NCI-H146 (cell line): ENCODE results near the gene CCDC13.

Experiments
- DNase-seq: peaks from one replicate; lab custom pipeline; 2025; lab: John Stamatoyannopoulos, UW

CCDC13 gene

DNA sequence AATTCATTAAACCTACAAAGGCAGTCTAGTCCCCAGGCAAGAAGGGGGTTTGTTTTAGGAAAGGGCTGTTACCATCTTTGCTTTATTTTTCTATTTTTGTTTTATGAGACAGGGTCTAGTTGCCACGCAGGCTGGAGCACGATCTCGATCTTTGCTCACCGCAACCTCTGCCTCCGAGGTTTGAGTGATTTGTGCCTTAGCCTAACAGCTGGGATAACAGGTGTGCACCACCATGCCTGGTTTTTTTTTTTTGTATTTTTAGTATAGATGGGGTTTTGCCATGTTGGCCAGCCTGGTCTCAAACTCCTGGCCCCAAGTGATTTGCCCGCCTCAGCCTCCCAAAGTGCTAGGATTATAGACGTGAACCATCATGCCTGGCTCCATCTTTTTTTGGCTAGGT, 26.3 kb upstream of the CCDC13 start:
- no peak for DNase-seq

DNA sequence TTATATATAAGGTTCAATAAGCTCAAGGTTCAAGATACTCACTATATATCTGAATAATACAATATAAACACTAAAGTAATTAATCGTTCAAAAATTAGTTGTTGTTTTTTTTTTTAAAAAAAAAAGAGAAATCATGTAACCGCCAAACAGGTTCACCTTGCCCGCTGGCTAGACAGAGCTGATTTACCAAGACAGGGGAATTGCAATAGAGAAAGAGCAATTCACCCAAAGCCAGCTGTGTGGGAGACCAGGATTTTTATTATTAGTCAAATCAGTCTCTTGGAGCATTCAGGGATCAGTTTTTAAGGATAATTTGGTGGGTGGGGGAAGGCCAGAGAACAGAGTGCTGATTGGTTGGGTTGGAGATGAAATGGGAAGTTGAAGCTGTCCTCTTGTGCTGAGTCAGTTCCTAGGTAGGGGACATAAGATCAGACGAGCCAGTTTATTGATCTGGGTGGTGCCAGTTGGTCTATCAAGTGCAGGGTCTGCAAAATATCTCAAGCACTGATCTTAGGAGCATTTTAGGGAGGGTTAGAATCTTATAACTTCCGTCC, 23.4 kb upstream of the CCDC13 start:
- no peak for DNase-seq

DNA sequence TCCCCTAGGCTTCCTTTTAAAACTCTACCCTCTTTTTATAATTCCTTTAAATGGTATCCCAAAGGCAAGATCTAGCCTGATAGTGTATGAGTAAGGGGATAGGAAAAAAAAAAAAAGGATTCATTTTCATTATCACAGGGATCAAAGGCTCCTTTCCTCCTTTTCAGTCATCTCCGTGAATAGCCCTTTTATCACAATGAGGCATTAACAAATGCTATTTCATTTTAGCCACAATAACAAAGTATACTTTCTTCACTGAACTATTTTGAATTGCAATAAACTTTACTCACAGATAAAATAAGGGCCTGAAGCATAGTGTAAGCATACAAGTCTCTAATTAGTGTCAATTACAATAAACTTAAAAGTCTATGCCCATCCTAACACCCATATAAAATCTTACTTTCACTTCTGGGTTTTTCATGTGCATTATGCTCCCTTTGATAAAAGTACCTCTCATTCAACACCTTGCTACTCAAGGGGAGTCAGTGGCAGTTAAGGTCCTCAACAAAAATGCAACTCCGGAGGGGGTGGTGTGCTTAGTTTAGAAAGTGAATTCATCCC, 22.6 kb upstream of the CCDC13 start:
- DNase-seq, result no peak

DNA sequence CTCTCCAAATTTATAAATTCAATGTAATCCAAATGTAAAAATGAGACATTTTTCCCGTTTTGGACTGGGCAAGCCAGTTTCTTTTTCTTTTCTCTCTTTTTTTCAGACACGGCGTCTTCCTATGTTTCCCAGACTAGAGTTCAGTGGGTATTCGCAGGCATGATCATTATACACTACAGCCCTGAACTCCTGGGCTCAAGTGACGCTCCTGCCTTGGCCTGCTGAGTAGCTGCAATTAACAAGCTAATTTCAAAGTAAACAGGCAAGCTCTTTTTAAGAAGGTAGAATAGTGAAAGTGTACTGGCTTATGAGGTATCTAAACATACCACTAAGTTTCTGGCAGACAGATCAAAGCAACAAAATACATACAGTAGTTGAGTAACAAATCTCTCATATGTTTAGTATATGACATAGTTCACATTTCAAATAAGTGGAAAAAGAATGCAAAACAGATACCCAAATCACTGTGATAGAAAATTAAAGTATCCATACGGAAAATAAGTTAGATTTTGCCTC, 17.7 kb upstream of the CCDC13 start:
- no peak for DNase-seq

DNA sequence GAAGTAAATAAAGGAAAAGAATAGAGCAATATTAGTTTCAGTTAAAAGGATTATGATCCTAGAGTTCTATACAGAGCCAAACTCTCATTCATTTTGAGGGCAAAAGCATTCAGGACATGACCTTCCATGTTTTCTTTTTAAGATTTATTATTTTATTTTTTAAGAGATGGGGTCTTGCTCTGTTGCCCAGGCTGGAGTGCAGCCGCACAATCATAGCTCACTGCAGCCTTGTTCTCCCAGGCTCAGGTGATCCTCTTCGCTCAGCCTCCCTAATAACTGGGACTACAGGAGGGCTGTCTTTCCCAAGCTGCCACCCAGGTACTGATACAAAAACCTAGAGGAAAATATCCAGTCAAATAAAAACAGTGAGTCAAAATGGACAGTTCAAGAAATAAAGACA, 13.6 kb upstream of the CCDC13 start:
- DNase-seq, result no peak

DNA sequence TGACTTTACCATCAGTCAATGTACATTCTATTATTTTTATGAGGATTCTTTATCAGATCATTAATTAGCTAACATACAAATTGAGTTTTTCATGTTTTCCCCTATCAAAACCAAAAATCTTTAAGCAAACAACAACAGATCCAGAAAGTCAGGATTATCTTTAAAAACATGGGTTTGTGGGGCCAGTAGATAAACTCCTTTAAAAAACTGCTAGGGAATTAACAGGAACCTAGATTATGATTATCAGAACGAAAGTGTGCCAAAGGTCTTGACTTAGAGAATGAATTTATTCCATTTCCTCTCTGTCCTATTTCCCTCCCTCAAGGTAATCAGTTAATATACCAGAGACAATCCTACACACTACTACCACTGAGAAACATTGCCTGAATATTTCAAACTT, 13.2 kb upstream of the CCDC13 start:
- DNase-seq, result no peak

DNA sequence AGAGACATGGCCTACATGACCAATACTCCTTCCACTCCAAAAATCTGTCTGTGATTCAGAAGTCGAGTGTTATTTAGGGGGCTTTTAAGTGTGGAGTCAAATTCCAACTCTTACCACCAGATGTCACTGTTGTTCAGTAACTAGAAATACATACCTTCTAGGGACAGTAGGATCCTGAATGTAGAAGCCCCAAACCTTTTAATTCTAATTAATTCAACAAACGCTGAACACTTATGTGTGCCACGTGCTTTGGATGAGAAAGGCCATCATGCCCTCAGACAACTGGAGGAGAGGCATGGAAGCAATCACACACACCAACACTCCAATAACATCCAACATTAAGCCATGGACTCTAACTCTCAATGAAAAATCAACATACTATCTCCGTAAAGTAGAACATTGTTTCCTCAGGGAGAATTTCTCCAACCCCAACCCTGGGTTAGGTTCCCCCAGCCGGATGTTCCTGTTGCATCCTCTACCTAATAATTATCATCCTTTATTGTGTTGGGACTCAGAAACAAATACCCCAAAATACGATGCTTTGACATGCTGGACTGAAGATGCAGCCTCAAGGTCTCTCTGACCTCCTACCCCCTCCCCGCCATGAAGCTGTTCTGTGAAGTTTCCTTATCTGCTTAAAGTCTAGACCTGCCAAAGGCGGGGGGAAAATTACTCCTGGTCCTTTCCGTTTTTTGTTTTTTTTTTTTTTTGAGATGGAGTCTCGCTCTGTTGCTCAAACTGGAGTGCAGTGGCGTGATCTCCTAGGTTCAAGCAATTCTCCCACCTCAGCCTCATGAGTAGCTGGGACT, 8.0 kb upstream of the CCDC13 start:
- DNase-seq, result peak; percentile 42

DNA sequence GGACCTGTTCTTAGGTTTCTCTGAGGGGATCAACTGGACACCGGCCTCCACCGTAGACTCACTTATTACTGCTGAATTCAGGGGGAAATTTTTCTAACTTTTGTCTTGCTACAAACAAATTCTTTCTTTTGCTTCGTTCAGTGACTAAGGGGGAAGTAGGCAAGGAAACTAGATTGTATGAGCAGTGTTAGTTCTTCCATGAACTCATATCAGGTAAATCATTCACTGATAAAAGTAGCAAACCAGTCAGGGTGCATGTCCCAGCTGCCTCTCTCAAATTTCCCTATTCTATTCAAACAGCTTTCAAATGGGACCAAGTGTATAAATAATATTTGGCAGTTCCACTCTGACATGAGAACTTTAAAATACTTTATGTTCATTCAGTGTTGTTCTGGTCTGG, 7.3 kb upstream of the CCDC13 start:
- no peak for DNase-seq

DNA sequence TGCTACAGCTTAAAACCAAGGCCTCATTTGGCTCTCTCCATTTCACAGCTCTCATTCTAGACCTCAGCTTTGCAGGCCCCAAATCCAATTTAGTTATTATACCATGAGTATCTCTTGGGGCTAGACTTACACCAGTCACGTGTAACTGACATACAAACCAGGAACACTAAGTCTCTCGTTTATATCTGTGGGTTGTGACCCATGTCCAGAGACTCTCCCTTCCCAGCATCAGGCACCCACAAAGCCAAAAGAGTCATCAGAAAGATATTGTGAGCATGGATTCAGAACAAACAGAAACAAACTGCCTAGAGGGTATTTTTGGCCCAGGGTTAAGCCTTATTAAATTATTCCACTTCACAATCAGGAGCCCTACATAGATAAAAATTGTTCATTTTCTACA, 5.6 kb upstream of the CCDC13 start:
- no peak for DNase-seq

DNA sequence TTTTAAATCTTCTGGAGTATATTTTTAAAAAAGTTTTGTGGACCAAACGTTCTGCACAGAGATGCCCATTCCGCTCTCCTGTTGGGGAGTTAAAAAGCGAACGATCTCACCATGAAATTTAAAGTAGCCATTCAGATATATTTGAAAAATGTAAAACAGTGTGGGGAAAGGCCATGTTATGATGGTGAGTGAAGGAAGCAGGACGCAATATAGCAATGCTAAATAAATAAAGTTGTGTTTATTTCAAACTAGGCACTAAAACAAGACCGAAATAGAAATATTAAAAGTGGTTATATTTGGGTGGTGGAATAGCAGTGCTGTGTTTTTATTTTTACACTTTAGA, 327 bp upstream of the CCDC13 start:
- no peak for DNase-seq

DNA sequence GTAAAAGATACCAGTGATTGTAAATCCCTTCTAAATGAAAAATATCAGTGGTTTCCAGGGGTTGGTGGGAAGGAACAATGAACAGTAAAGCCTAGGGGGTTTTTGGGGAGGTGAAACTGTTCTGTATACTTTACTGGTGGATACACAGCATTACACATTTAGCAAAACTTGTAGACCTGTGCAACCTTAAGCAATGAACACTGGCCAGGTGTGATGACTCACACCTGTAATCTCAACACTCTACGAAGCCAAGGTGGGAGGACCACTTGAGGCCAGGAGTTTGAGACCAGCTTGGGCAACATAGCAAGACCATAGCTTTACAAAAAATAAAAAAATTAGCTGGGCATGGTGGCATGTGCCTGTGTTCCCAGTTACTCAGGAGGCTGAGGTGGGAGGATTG, 1.8 kb downstream of the CCDC13 start:
- DNase-seq, result no peak

DNA sequence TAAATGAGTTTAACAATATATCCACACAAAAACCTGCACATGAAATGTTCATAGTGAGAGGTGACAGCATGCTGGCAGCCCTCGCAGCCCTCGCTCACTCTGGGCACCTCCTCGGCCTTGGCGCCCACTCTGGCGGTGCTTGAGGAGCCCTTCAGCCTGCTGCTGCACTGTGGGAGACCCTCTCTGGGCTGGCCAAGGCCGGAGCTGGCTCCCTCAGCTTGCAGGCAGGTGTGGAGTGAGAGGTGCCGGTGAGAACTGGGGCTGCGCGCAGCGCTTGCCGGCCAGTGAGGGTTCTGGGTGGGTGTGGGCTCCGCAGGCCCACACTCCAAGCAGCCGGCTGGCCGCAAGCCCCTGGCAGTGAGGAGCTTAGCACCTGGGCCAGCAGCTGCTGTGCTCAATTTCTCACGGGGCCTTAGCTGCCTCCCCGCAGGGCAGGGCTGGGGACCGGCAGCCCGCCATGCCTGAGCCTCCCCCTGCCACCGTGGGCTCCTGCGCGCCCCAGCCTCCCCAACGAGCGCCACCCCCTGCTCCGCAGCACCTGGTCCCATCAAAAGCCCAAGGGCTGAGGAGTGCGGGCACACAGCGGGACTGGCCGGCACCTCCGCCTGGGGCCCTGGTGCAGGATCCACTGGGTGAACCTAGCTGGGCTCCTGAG, 3.4 kb downstream of the CCDC13 start:
- no peak for DNase-seq

DNA sequence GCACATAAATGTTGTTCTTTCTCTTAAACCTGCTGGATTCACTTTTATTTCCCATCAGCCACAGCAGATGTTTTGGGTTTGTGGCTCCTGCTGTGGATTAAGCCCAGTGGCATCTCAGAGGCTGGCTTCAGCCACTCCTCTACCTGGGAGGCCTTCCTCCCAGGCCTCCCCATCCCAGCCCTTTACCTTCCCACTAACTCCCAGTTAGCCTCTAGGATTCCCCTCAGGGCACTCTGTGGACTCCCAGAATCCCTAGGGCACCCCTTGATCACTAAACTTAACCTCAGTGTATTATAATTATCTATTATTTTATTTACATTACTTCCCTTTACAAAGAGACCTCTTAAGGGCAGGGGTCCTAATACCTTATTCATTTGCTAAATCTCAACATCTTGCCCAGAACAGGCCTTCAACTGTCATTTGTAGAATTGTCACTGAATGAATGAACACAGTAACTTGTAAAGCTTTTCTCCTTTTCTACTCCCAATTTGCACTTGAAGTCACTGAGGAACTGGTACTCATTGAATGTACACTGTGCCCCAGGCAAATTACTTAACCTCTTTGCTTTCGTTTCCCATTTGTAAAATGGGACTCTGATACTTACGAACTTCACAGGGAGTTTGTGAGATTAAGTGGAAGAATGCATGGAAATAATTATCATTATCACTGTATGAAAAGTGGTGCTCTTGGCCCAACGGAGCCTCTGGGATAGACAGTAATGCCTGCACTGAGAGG, 8.3 kb downstream of the CCDC13 start:
- no peak for DNase-seq

DNA sequence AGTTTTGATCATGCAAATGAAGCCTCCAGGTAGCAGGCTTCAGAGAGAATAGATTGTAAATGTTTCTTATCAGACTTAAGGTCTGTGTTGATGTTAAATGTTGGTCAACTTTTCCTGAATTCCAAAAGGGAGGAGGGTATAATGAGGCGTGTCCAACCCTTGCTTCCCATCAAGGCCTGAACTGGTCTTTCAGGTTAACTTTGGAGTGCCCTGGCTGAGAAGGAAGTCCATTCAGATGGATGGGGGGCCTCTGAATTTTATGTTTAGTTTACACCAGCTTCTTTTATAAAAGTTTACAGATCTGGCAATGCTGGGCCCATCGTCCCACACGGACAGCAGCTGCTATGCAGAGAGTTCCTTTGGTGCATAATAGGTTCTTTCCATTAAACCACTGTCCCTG, 8.9 kb downstream of the CCDC13 start:
- DNase-seq, result no peak

DNA sequence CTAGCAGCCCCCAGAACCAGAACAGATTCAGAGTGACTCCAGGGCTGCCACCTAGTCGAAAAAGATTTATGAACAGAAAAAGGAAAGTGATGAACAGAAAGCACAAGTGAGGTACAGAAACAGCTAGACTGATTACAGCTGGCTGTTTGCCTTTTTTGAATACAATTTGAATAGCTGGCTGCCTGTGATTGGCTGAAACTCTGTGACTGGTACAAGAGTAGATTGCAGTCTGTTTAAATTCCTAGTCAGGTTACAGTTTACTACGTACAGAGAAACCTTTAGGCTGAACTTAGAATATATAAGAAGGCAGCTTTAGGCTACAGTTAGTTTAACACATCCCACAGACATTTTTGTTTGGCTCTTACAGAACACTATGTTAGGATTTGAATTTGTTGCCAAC, 10.0 kb downstream of the CCDC13 start:
- no peak for DNase-seq

DNA sequence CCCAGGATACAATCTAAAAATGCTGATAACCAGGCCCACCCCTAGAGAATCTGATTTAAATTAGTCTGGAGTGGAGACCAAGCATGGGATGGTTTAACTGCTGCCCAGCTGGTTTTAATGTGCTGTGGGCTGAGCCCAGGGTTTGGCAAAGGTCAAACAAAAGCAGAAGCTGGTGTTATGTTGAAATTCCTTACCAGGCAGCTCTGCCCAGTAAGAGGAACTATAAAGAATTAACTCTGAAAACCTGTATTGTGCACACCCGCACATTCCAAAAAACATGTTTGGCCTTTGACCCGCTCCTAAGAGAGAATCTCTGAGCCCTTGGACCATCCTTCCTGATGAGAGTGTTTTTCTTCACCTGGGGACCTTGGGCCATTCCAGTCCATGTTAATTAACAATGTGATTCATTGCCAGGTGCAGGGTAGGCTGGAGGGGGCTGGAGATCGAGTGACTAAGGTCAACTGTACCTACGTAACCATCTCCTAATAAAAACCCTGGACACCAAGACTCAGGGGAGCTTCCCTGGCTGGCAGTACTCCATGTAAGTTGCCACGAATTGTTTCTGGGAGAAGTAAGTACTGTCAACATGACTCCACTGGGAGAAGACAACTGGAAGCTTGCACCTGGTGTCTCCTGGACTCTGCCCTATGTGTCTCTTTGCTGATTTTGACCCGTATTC, 10.9 kb downstream of the CCDC13 start:
- DNase-seq, result peak; percentile 77

DNA sequence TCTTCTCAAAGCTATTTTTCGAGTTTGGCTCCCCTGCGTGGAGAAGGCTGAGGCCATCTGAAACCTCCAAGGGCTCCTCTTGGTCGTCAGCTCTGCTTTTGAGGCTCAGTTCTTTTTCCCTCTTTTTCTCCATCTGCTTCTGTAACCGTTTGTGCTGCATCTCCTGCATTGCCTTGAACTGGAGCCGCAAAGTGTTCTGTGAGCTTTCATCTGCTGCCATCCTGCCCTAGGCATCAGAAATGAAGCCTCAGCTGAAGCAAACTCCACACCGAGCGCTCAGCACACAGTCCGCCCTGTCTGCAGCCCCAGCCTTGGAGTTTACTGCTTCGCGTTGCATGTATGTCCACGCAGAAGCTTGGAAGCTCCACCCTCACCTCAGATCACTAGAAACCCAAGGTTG, 14.9 kb downstream of the CCDC13 start:
- no peak for DNase-seq

DNA sequence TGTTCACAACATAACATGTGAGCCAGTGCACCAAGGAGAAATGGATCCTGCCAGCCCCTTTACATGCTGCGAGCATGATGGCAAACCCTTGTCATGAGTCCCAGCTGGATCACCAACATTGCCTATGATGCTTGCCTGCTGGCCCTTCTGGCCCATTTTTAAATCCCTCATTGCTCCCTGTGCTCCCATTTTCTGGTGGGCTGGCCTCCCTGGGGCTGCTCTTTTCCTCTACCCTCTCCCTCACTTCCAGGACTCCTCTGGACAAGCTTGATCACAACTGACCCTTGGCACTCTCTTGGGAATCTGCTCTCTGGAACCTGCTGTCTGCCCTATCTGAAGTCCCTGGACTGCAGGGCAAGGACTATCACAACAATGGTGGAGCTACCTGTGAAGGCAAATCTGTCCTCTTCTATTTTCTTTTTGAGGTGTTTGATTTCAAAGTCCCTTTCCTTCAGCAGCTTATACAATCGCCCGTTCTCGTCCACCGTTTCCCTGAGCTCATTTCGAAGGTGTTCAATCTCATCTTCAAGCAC, 16.3 kb downstream of the CCDC13 start:
- no peak for DNase-seq

DNA sequence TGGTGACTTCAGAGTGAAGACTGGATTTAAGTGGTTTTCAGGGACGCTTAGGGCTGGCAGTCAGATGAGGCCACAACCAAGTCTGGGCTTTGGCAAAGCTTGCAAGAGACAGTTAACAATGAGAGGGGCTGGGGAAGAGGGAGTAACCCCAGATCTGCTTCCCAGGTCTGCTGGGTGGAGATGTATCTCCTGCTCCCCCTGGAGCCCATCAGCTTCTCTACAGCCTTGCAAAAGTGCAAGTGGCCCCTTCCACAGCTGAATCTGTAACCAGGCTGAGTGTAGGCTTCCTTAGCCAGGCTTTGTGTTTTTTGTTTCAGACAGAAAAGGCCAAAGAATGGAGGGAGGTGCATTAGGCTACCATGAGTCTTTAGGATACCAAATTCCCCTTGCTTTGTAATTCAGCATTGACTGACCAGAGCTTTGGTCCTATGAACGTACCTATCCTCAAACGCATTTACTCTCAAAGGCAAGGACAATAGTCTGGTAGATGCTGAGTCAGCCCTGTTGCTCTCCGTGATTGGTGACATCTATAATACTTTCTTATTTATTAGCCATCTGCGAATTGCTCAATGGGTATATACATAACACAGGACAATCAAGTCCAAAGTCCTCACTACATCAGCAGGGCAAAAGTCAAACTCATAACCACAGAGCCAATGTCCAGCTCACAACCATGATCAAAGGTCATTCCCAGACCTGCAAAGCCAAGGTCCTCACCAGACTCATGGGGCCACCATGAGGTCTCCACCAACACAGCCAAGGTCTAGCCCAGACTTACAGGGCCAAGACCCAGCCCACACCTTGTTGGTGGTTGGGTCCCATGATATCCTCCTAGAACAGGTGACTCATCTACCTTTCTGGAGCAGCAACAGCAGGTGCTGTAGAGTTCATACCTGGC, 17.1 kb downstream of the CCDC13 start:
- peak; percentile 20 for DNase-seq

DNA sequence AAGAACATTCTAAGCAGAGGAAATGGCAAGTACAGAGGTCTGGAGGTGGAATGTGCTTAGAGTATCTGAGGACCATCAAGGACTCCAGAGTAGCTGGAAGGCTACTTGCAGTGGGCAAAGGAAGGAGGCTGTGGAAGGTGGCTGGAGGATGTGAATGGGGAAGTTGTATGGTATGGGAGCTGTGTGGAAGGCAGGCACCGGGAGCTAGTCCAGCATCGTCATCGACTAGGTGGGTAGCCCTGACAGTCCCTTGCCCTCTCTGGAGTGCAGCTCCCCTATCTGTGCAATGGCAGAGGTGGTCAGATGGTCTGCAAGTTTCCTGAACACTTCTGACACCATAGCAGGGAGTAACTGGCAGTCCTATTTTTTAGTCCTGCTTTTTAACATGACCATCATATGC, 19.3 kb downstream of the CCDC13 start:
- DNase-seq, result no peak

DNA sequence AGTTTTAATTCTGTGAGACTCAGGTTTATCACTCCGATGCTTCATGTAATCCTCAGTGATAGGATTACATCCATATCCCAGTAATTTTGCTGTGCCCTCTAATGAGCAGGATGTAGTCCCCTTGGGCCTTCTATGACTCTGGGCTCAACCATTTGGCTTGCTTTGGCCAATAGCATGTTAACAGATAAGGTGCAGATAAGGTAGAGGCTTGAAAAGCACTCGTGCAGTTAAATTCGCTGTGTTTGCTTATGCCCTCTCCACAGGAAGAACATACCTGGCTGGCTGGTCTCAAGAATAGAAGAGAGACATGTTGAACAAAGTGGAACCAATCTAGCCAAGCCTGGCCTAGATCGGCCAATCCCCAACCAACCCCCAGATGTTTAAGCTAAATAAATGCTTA, 20.1 kb downstream of the CCDC13 start:
- DNase-seq, result no peak
